Measurements from ENCODE around the gene LPP. TPM values are rescaled to one million over a fixed set of nuclear protein-coding genes. Genes with fewer than 3 reads are reported as not detected.

LPP gene
- total RNA-seq, 4 donors from 2014 or later: 56.0 to 65.7 (median 58.1) TPM

GRCh38 chr3:188817103-188817934, 663.4 kb downstream of the LPP start:
- no peak overlapping the region for H3K27ac ChIP-seq
- H3K36me3 ChIP-seq: no peaks in the 10 kb centered on the region
- intact Hi-C loops (cut with DNase I; ENCODE audit: low total_unique reads) (no loop called here), in situ Hi-C loops (cut with MboI; ENCODE audit: low sequenced_read_pairs in 4 of 4) (no loop called here)
- no peak for ATAC-seq
- H3K4me1 ChIP-seq: peaks cover 4 to 10% of the 10 kb centered on the region in 2 donors
- no peaks in the 10 kb centered on the region for H3K27me3 ChIP-seq
- no peak for DNase-seq
- TF ChIP-seq POLR2A (IDR thresholded peaks at IDR 0.05): no peak
- no peak for TF ChIP-seq CTCF (IDR thresholded peaks at IDR 0.05 in 4 of 5, conservative IDR thresholded peaks at IDR 0.05 in 1 of 5)
- no peaks in the 10 kb centered on the region for H3K9me3 ChIP-seq
- no peak overlapping the region for H3K4me3 ChIP-seq

- in situ Hi-C loops (cut with MboI; ENCODE audit: low sequenced_read_pairs in 4 of 4): no loop called here
- TF ChIP-seq POLR2A (IDR thresholded peaks at IDR 0.05) (no peak), CTCF (IDR thresholded peaks at IDR 0.05 in 4 of 5, conservative IDR thresholded peaks at IDR 0.05 in 1 of 5) (no peak)
- no peaks in the 10 kb centered on the region for H3K27me3 ChIP-seq
- no peak overlapping the region for H3K27ac ChIP-seq
- no peak overlapping the region for H3K4me3 ChIP-seq
- no peak for DNase-seq
- intact Hi-C loops (cut with DNase I; ENCODE audit: low total_unique reads): no loop called here
- no peaks in the 10 kb centered on the region for H3K9me3 ChIP-seq
- peaks cover 4 to 10% of the 10 kb centered on the region in 2 donors for H3K4me1 ChIP-seq
- H3K36me3 ChIP-seq: no peaks in the 10 kb centered on the region
- peak in 1 of 2 donors; percentile 23 for ATAC-seq
Observed at GRCh38 chr3:188817935-188818269, 663.9 kb downstream of the LPP start.

GRCh38 chr3:188818282-188818681, 664.3 kb downstream of the LPP start:
- no peaks in the 10 kb centered on the region for H3K27me3 ChIP-seq
- peaks cover 4 to 10% of the 10 kb centered on the region in 2 donors for H3K4me1 ChIP-seq
- H3K27ac ChIP-seq: no peak overlapping the region
- no peaks in the 10 kb centered on the region for H3K9me3 ChIP-seq
- intact Hi-C loops (cut with DNase I; ENCODE audit: low total_unique reads): no loop called here
- TF ChIP-seq POLR2A (IDR thresholded peaks at IDR 0.05): no peak
- no peak for TF ChIP-seq CTCF (IDR thresholded peaks at IDR 0.05 in 4 of 5, conservative IDR thresholded peaks at IDR 0.05 in 1 of 5)
- no peak overlapping the region for H3K4me3 ChIP-seq
- in situ Hi-C loops (cut with MboI; ENCODE audit: low sequenced_read_pairs in 4 of 4): no loop called here
- H3K36me3 ChIP-seq: no peaks in the 10 kb centered on the region
- ATAC-seq (no peak), DNase-seq (no peak)

- no peak overlapping the region for H3K4me3 ChIP-seq
- intact Hi-C loops (cut with DNase I; ENCODE audit: low total_unique reads): loop anchor here (5.0 kb wide), 1 partner anchor 138 kb away; no protein-coding TSS in a partner anchor
- peaks cover 4 to 10% of the 10 kb centered on the region in 2 donors for H3K4me1 ChIP-seq
- TF ChIP-seq CTCF (IDR thresholded peaks at IDR 0.05 in 4 of 5, conservative IDR thresholded peaks at IDR 0.05 in 1 of 5) (no peak), POLR2A (IDR thresholded peaks at IDR 0.05) (no peak)
- H3K9me3 ChIP-seq: no peaks in the 10 kb centered on the region
- ATAC-seq (peak; percentile 73 to 81), DNase-seq (no peak)
- in situ Hi-C loops (cut with MboI; ENCODE audit: low sequenced_read_pairs in 4 of 4): no loop called here
- no peaks in the 10 kb centered on the region for H3K27me3 ChIP-seq
- H3K36me3 ChIP-seq: no peaks in the 10 kb centered on the region
- H3K27ac ChIP-seq: no peak overlapping the region
Observed at GRCh38 chr3:188819939-188820338, 666.0 kb downstream of the LPP start.

Measured in gastrocnemius medialis (tissue), 4 donors.